Panc1 (cell line): Measurements from ENCODE around the gene GLIPR2. TPM values are rescaled to one million over a fixed set of nuclear protein-coding genes. Genes with fewer than 3 reads are reported as not detected.

Source experiments
- ATAC-seq: fragments of 200-7000 bp; cut with Tn5 transposase; 2 replicates; pipeline ENCODE4 v1.9.1; 2020; ENCODE audit warnings: mild to moderate bottlenecking, moderate library complexity
- BruUV-seq: library from RNA; stranded (reverse); fragments of 400-500 nt; replicated peaks from 2 replicates; lab custom pipeline; 2021; lab: Mats Ljungman, UMichigan
- CTCF ChIA-PET: fragments of 300-600 bp; sonication (Branson Sonifier 250); formaldehyde crosslinking; loops from one replicate; lab custom pipeline; 2022; ENCODE audit warnings: antibody characterized with exemption; lab: Charles Lee
- POLR2A ChIA-PET: fragments of 300-600 bp; sonication (Branson Sonifier 250); formaldehyde crosslinking; loops from one replicate; lab custom pipeline; 2022; ENCODE audit warnings: antibody characterized with exemption; lab: Charles Lee
- DNase-seq: peaks from one replicate; pipeline ENCODE4 v3.0.0-alpha.2; 2010; ENCODE audit warnings: low read depth, low spot score
- H3K27ac ChIP-seq: 2 replicates; pipeline ENCODE4 v1.5.1; 2011; ENCODE audit warnings: mild to moderate bottlenecking, low read length, inconsistent platforms
- H3K27me3 ChIP-seq: fragments of 200-500 bp; sonication (Bioruptor generic); 2 replicates; pipeline ENCODE4 v1.6.0; 2014; ENCODE audit warnings: low read length, inconsistent platforms; ENCODE audit not compliant: control insufficient read depth, insufficient read depth
- H3K36me3 ChIP-seq: fragments of 200-500 bp; sonication (Bioruptor generic); 2 replicates; pipeline ENCODE4 v1.5.1; 2014; ENCODE audit warnings: inconsistent platforms, mild to moderate bottlenecking, low read length, moderate library complexity; ENCODE audit not compliant: control insufficient read depth, insufficient read depth
- H3K4me1 ChIP-seq: 2 replicates; pipeline ENCODE4 v1.5.1; 2011; ENCODE audit warnings: inconsistent platforms, mild to moderate bottlenecking, low read length, moderate library complexity; ENCODE audit not compliant: control insufficient read depth, insufficient read depth
- H3K4me3 ChIP-seq, 2 experiments: 2 replicates each; pipeline ENCODE4 v1.5.1; 2011 to 2012; ENCODE audit warnings: low read depth in 2 of 2, low read length in 2 of 2, mild to moderate bottlenecking in 2 of 2, inconsistent platforms in 1 of 2, moderate library complexity in 1 of 2
- H3K9me3 ChIP-seq: fragments of 200-500 bp; sonication (Bioruptor generic); 2 replicates; pipeline ENCODE4 v1.5.1; 2014; ENCODE audit warnings: low read depth, mild to moderate bottlenecking, inconsistent platforms, low read length, moderate library complexity; ENCODE audit not compliant: control insufficient read depth, insufficient read depth
- POLR2AphosphoS5 ChIP-seq: IDR thresholded peaks from 2 replicates; pipeline ENCODE4 v1.6.1; 2012; ENCODE audit warnings: mild to moderate bottlenecking, low read depth, low read length, moderate library complexity
- TCF7L2 ChIP-seq: IDR thresholded peaks from 2 replicates; pipeline ENCODE4 v1.6.1; 2011; ENCODE audit warnings: mild to moderate bottlenecking, low read depth, low read length, inconsistent platforms
- in situ Hi-C: cut with HindIII; loops from 2 replicates; pipeline ENCODE4 v1.10.0; 2016; ENCODE audit warnings: low sequenced_read_pairs, low pct_unique_long_range_greater_than_20kb
- intact Hi-C: fragments of 100-400 bp; cut with micrococcal nuclease; formaldehyde crosslinking; loops from one replicate; pipeline ENCODE4 v1.10.0; 2022; ENCODE audit not compliant: unreplicated experiment
- total RNA-seq: library from RNA; stranded (reverse); gene quantifications from one replicate; pipeline ENCODE4 v1.2.1, GENCODE V29; 2021; ENCODE audit not compliant: unreplicated experiment
- TF ChIP-seq, protein P1 (sequence below), 2 experiments: IDR thresholded peaks; 2 replicates each; pipeline ENCODE4 v1.6.1; 2011 to 2012; ENCODE audit warnings: low read depth in 2 of 2, control low read depth in 1 of 2, low read length in 1 of 2, mild to moderate bottlenecking in 1 of 2, moderate library complexity in 1 of 2; ENCODE audit not compliant: insufficient read depth in 1 of 2
- TF ChIP-seq, protein P2 (sequence below): fragments of 450-650 bp; IDR thresholded peaks from 2 replicates; pipeline ENCODE4 v1.5.1; 2017; ENCODE audit warnings: mild to moderate bottlenecking

Gene GLIPR2
- total RNA-seq, 1 experiment from 2014 or later, result 4.9 TPM

DNA sequence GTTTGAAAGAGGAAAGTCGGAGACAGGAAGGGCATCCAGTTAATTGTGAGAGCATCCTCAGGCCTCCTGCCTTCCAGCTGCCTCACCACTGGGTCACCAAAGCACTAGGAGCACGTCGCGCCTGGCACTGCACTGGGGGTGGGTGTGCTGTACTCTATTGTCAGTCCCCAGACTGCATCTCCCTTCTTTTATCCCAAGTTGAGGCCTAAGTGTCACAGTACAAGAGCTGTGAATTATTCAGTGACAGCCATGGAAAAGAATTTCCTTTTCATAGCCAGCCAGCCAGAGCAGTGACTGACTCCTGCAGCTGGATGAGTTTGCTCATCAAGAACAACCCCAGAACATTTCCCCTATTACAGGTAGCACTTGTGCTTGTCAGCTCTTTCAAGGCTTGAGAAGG is 70.5 kb downstream of the GLIPR2 start:
- H3K36me3 ChIP-seq, result peaks cover 76% of the 10 kb centered on the region
- H3K27me3 ChIP-seq, result no peaks in the 10 kb centered on the region
- H3K27ac ChIP-seq, result no peak overlapping the region
- intact Hi-C loops (no loop called here), in situ Hi-C loops (no loop called here)
- peaks cover 11% of the 10 kb centered on the region; the same call in 1 of the 2 replicates for H3K4me1 ChIP-seq
- POLR2A ChIA-PET, result interaction anchor here (0.8 kb wide), 1 partner anchor 17 kb away, joined by 4 read pairs; no protein-coding TSS in a partner anchor
- no peak; the same call in 1 of the 2 replicates for ATAC-seq
- TF ChIP-seq, protein P1, sequence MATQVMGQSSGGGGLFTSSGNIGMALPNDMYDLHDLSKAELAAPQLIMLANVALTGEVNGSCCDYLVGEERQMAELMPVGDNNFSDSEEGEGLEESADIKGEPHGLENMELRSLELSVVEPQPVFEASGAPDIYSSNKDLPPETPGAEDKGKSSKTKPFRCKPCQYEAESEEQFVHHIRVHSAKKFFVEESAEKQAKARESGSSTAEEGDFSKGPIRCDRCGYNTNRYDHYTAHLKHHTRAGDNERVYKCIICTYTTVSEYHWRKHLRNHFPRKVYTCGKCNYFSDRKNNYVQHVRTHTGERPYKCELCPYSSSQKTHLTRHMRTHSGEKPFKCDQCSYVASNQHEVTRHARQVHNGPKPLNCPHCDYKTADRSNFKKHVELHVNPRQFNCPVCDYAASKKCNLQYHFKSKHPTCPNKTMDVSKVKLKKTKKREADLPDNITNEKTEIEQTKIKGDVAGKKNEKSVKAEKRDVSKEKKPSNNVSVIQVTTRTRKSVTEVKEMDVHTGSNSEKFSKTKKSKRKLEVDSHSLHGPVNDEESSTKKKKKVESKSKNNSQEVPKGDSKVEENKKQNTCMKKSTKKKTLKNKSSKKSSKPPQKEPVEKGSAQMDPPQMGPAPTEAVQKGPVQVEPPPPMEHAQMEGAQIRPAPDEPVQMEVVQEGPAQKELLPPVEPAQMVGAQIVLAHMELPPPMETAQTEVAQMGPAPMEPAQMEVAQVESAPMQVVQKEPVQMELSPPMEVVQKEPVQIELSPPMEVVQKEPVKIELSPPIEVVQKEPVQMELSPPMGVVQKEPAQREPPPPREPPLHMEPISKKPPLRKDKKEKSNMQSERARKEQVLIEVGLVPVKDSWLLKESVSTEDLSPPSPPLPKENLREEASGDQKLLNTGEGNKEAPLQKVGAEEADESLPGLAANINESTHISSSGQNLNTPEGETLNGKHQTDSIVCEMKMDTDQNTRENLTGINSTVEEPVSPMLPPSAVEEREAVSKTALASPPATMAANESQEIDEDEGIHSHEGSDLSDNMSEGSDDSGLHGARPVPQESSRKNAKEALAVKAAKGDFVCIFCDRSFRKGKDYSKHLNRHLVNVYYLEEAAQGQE (IDR thresholded peaks at IDR 0.05; ENCODE audit: insufficient read depth in 1 of 2, low read depth in 2 of 2, low read length in 1 of 2), result no peak
- TF ChIP-seq, protein P2, sequence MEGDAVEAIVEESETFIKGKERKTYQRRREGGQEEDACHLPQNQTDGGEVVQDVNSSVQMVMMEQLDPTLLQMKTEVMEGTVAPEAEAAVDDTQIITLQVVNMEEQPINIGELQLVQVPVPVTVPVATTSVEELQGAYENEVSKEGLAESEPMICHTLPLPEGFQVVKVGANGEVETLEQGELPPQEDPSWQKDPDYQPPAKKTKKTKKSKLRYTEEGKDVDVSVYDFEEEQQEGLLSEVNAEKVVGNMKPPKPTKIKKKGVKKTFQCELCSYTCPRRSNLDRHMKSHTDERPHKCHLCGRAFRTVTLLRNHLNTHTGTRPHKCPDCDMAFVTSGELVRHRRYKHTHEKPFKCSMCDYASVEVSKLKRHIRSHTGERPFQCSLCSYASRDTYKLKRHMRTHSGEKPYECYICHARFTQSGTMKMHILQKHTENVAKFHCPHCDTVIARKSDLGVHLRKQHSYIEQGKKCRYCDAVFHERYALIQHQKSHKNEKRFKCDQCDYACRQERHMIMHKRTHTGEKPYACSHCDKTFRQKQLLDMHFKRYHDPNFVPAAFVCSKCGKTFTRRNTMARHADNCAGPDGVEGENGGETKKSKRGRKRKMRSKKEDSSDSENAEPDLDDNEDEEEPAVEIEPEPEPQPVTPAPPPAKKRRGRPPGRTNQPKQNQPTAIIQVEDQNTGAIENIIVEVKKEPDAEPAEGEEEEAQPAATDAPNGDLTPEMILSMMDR, result no peak
- no peak for TF ChIP-seq POLR2AphosphoS5
- no peak for TF ChIP-seq TCF7L2
- BruUV-seq, result no TSS peak
- no peaks in the 10 kb centered on the region for H3K9me3 ChIP-seq
- CTCF ChIA-PET, result no interaction called here
- no peak for DNase-seq
- no peak overlapping the region for H3K4me3 ChIP-seq

GRCh38 chr9:36207546-36208012 is 71.0 kb downstream of the GLIPR2 start:
- DNase-seq, result no peak
- intact Hi-C loops, result no loop called here
- H3K9me3 ChIP-seq, result no peaks in the 10 kb centered on the region
- peaks cover 11% of the 10 kb centered on the region; the same call in 1 of the 2 replicates for H3K4me1 ChIP-seq
- CTCF ChIA-PET, result no interaction called here
- in situ Hi-C loops, result no loop called here
- no peak overlapping the region for H3K4me3 ChIP-seq
- peaks cover 76% of the 10 kb centered on the region for H3K36me3 ChIP-seq
- POLR2A ChIA-PET, result interaction anchor here (0.5 to 0.8 kb wide), 2 partner anchors 17 to 18 kb away, joined by 3 to 4 read pairs; no protein-coding TSS in a partner anchor
- ATAC-seq, result no peak
- TF ChIP-seq POLR2AphosphoS5, result no peak
- TF ChIP-seq, protein P2, result no peak
- TF ChIP-seq, protein P1 (IDR thresholded peaks at IDR 0.05; ENCODE audit: insufficient read depth in 1 of 2, low read depth in 2 of 2, low read length in 1 of 2), result no peak
- BruUV-seq, result no TSS peak
- no peaks in the 10 kb centered on the region for H3K27me3 ChIP-seq
- H3K27ac ChIP-seq, result peak overlapping the region; percentile 25; the same call in 1 of the 2 replicates
